ENCODE results near the gene SYTL3. TPM values are rescaled to one million over a fixed set of nuclear protein-coding genes. Genes with fewer than 3 reads are reported as not detected.
A peak's percentile ranks its signal among the peaks of the same experiment; 100 is the strongest.
"Not testable (repeated sequence)": the region's sequence is repeated elsewhere in the genome, so short reads cannot be mapped to it uniquely, and the experiment has no call there.

SYTL3 gene
- total RNA-seq, 1 experiment from 2014 or later: 17.5 TPM

DNA sequence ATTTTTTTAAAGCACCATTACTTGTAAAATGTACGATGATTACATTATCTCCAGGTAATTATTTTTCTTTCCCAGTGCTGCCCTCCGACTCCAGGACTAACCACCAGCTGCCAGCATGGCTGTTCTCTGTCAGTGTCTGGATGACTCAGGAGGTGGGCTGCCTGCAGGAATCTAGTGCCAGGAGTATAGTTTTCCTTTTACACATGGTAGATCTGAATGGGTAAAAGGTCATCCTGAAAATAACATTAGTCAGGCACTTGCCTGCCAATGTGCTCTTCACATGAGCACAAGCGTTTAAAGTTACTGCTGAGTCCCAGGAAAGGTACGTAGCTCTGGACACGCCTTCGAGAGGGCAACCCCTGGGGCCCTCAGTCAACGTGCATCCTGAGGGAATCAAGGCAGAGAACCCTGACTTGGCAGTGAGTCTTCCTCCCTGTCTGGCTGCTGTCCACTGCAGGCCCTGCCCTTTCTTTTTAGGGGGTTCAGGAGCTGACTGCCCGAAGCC is 7.7 kb upstream of the SYTL3 start:
- Histone ChIP-seq H3K4me3 (no peak overlapping the region; the same call in 1 of the 2 replicates), H3K36me3 (peaks cover 57% of the 10 kb centered on the region), H3K9me3 (replicated peaks) (no peaks in the 10 kb centered on the region; the same call in 1 of the 2 replicates), H3K4me1 (replicated peaks) (peaks cover 44% of the 10 kb centered on the region), H3K27ac (peak overlapping the region; percentile 37), H3K27me3 (replicated peaks) (no peaks in the 10 kb centered on the region)
- DNase-seq (ENCODE audit: low read depth in 1 of 2, low spot score in 2 of 2): peak; percentile 58 to 62

DNA sequence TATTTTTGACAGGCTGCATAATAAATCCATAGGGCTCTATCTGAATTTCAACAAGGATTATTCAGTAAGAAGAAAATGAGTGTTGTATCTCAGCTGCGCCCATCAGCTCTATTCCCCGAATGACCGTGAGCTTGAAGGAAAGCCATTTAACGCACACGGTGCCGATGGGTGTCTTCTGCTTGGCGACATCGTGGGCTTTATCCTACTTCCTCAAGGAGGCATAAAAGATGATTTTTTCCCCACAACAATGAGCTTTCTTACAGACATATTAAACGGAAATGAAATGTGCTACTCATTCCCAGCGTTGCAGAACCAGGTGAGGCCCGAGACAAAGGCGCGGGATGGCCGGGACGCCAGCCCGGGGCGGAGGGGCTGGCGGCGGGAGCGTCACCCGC is 6.0 kb upstream of the SYTL3 start:
- Histone ChIP-seq H3K9me3 (replicated peaks) (no peaks in the 10 kb centered on the region; the same call in 1 of the 2 replicates), H3K27me3 (replicated peaks) (no peaks in the 10 kb centered on the region), H3K4me3 (peak overlapping the region; percentile 97), H3K36me3 (peaks cover 45% of the 10 kb centered on the region), H3K4me1 (replicated peaks) (peaks cover 59% of the 10 kb centered on the region), H3K27ac (peak overlapping the region; percentile 94)
- peak in 1 of 2 experiments; percentile 26 for DNase-seq (ENCODE audit: low read depth in 1 of 2, low spot score in 2 of 2)

DNA sequence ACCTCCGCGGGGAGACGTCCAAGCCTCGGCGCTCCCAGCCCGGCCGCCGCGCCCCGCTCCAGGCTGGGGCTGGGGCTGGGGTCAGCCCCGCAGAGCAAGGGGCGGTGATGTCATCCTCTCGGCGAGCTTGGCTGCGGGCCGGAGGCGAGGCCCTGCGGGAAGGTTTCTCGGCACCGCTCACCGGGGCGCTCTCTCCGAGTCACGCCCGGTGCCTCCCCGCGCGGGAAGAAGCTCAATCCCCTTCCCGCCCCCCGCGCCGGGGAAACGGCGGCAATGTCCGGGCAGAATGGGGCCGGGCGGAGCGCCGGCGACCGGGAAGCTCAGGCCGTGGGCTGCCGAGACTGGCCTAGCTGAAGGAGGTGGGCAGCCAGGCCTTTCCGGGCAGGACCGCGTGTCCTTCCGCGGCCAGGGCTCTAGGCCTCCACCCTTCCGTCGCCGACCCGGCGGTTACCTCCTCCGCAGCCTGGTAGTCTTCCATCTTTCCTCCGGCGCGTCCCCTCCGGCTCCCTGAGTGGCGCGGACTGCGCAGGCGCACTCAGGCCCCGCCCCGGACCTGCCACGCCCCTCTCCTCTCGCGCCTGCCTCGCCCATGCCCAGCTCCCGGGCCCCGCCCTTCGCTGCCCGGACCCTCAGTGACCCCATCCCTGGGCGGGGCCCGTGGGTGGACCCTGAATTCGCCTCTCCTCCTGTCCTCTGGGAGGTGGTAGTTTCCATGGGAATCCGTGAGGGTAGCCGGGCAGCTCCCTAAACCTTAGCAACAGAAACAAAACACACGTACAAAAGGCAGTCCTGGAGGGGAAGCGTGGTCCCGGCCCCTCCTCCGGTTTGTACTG is 5.4 kb upstream of the SYTL3 start, which contains the start of gene DYNLT1:
DYNLT1 (minus strand) TSS at position 513 of the 833 bp plus-strand sequence; CDS start at position 478, 35 bp downstream.
- peak within 1 kb of the TSS; percentile 94 for H3K27ac ChIP-seq
- H3K27me3 ChIP-seq (replicated peaks): no peaks in the 10 kb centered on the region
- no peaks in the 10 kb centered on the region; the same call in 1 of the 2 replicates for H3K9me3 ChIP-seq (replicated peaks)
- DNase-seq (ENCODE audit: low read depth in 1 of 2, low spot score in 2 of 2): peak; percentile 96 to 98
- H3K4me1 ChIP-seq (replicated peaks): peaks cover 66% of the 10 kb centered on the region
- peak within 1 kb of the TSS; percentile 97 for H3K4me3 ChIP-seq
- peaks cover 39% of the 10 kb centered on the region for H3K36me3 ChIP-seq

DNA sequence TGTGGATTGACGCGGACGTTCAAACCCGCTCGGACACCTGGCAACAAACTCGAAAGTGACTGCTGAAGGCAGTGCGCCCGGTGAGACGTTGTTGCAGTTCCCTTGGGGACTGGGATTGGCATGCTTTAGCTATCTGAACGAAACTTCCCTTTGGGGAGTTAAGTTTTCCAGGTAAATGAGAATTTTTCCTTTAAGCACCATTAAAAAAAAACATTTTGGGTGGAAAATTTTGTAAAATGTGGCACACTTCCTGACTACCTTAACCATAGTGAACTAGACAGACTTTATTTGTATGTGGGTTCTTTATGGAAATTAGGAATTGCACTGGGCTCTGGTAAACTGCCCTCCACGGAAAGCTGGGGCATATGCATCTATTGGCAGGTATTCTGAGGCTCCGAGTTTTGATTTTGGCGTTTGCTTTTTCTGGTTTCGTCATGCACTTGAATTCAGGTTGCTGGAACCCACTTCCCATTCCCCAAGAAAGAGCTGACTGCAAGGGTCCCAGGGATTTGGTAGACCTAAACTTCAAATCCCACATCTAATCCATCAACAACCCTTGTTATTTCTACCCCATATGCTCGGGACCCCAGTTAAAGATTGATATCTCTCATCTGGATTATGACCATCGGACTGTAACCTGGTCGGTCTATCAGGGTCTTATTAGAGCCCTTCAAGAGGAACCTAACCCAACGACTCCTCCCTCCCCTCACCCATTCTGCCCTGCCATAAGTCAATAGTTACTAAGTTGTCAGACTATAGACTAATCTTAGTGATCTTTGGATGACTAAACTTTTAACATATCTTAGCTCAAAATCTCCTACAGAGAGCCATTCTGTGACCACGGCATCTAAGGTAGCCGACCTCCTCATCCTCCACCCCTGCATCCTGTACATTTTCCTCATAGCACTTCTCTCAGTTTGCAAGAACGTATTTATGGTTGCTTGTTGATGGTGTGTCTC is 4.5 kb upstream of the SYTL3 start:
- H3K4me1 ChIP-seq (replicated peaks): peaks cover 74% of the 10 kb centered on the region
- peaks cover 30% of the 10 kb centered on the region for H3K36me3 ChIP-seq
- H3K9me3 ChIP-seq (replicated peaks): no peaks in the 10 kb centered on the region; the same call in 1 of the 2 replicates
- no peaks in the 10 kb centered on the region for H3K27me3 ChIP-seq (replicated peaks)
- DNase-seq (ENCODE audit: low read depth in 1 of 2, low spot score in 2 of 2): peak in 1 of 2 experiments; percentile 23
- H3K4me3 ChIP-seq: peak overlapping the region; percentile 97
- peak overlapping the region; percentile 94 for H3K27ac ChIP-seq

DNA sequence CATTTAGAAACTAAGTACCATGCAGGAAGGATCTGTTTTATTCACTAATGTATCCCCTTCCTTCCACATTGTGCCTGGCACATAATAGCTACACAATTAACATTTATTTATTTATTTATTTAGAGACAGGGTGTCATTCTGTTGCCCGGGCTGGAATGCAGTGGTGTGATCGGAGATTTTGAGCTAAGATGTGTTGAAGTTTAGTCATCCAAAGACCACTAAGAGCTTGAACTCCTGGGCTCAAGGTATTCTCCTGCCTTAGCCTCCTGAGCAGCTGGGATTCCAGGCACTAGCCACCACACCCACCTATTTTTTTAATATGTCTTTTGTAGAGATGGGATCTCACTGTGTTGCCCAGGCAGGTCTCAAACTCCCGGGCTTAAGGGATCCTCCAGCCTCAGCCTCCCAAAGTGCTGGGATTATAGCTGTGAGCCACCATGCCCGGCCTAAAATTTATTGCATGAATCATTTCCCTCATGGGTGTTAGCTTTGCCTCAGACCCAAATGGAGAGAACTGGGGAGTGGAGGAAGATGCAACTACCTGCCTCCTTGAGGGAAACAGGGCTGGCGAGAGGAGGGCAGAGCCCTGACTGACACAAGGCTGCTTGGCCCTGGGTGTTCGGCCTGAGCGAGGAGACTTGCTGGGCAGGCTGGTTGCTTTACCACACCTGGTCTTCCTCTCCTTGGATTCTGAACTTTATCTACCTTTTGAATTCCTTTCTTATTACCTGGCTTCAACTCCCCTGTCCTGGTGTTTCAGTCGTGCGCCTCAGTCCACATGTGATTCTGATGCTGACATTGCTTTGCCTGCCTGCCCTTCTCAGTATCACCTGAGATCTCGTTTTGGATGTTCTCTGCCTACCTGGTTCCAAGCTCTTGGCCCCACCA is 3.6 kb upstream of the SYTL3 start:
- Histone ChIP-seq H3K36me3 (peaks cover 21% of the 10 kb centered on the region), H3K9me3 (replicated peaks) (no peaks in the 10 kb centered on the region; the same call in 1 of the 2 replicates), H3K4me1 (replicated peaks) (peaks cover 74% of the 10 kb centered on the region), H3K4me3 (no peak overlapping the region), H3K27me3 (replicated peaks) (no peaks in the 10 kb centered on the region), H3K27ac (no peak overlapping the region)
- DNase-seq (ENCODE audit: low read depth in 1 of 2, low spot score in 2 of 2): peak in 1 of 2 experiments; percentile 38

DNA sequence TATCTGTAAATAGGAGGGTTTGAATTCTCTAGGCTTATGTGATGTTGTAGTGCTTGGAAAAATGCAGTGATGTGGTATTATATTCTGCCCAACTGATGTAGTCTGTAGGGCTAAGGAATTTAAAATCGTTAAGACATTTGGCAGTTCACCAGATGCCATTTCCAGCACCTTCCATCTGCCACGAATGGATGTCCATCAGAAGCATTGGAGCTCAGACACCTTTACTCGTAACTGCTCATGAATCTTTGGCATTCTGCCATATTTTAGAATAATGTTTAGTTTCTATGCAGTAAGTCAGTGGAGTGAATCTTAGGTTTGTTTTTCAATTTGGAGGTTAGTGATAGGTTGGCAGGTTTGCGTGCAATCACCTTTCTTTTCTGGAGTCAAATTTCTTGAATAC is 2.4 kb upstream of the SYTL3 start:
- peak; percentile 15 to 23 for DNase-seq (ENCODE audit: low read depth in 1 of 2, low spot score in 2 of 2)
- no peaks in the 10 kb centered on the region for H3K27me3 ChIP-seq (replicated peaks)
- H3K9me3 ChIP-seq (replicated peaks): no peaks in the 10 kb centered on the region; the same call in 1 of the 2 replicates
- H3K27ac ChIP-seq: no peak overlapping the region
- no peak overlapping the region for H3K4me3 ChIP-seq
- peaks cover 63% of the 10 kb centered on the region for H3K4me1 ChIP-seq (replicated peaks)
- peaks cover 13% of the 10 kb centered on the region for H3K36me3 ChIP-seq

DNA sequence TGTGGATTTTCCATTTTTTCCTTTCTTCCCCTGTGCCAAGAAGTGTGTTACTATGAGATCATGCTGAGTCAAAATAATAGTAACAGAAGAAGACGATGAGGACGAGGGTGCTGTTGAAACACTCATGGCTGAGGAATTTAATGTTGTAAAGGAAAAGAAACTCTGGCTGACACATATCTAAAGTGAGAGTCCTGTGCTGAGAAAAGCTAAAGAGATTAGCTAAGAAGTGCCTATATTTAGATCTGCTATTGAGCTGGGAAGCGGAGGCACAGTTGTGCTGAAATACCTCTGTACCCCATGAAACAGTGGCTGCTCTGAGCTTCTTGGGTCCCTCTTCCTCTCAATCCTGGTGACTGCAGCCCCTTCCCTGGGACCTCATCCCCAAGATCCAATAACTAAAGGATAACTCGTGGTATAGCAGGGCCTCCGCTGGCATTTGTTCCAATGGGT is 1.1 kb upstream of the SYTL3 start:
- H3K36me3 ChIP-seq: peaks cover 11% of the 10 kb centered on the region
- H3K4me3 ChIP-seq: no peak overlapping the region
- H3K4me1 ChIP-seq (replicated peaks): peaks cover 62% of the 10 kb centered on the region
- DNase-seq (ENCODE audit: low read depth in 1 of 2, low spot score in 2 of 2): peak in 1 of 2 experiments; percentile 83
- H3K9me3 ChIP-seq (replicated peaks): no peaks in the 10 kb centered on the region; the same call in 1 of the 2 replicates
- peak overlapping the region; percentile 95 for H3K27ac ChIP-seq
- H3K27me3 ChIP-seq (replicated peaks): no peaks in the 10 kb centered on the region

DNA sequence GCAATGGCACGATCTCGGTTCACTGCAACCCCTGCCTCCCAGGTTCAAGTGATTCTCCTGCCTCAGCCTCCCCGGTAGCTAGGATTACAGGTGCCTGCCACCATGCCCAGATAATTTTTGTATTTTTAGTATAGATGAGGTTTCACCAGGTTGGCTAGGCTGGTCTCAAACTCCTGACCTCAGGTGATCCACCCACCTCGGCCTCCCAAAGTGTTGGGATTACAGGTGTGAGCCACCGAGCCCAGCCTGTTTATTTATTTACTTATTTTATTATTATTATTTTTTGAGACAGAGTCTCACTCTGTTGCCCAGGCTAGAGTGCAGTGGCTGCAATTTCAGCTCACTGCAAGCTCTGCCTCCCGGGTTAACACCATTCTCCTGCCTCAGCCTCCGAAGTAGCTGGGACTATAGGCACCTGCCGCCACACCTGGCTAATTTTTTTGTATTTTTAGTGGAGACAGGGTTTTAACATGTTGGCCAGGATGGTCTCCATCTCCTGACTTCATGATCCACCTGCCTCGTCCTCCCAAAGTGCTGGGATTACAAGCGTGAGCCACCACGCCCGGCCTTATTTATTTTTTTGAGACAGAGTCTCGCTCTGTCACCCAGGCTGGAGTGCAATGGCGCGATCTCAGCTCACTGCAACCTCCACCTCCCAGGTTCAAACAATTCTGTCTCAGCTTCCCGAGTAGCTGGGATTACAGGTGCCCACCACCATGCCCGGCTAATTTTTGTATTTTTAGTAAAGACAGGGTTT is 2.3 kb downstream of the SYTL3 start:
- not testable (repeated sequence) for H3K27ac ChIP-seq, H3K4me3 ChIP-seq
- DNase-seq (ENCODE audit: low read depth in 1 of 2, low spot score in 2 of 2): peak in 1 of 2 experiments; percentile 17

DNA sequence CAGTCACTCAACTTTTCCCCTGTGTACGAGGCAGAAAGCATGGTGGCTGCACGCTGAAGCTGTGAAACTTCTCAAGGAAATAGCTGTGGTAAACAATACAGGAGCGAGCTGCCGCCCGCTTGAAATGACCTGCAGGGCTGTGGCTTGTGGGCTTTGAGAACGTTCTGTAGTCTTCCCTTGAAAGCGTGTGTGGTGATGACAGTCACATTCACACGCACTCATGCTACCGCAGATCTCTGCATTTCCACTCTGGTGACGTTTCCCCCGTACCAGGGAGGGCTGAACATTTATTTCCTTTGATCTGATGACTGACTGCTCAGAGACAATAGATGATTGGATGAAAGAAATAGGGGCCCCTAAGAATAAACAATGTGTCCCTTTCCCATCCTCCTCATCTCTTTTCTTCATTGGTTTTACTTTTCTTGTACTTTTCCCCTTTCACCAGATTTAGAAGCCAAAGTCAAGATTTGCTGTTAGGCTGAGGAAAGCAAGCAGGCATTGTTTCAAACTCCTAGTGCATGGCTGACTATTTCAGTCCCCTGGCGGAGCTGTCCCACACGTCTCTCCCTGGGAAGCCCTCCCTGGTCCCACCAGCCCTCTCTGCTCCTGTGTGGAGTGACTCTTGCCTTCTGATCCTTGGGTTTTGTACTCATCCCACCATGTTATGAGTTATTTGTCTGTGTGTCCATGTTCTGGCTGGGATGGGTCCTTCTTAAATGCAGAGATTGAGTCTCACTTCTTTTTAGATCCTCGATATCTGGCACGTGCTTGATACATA is 3.9 kb downstream of the SYTL3 start:
- H3K4me3 ChIP-seq: no peak overlapping the region
- peak; percentile 94 to 95 for DNase-seq (ENCODE audit: low read depth in 1 of 2, low spot score in 2 of 2)
- peaks cover 65% of the 10 kb centered on the region for H3K4me1 ChIP-seq (replicated peaks)
- H3K9me3 ChIP-seq (replicated peaks): no peaks in the 10 kb centered on the region
- H3K27me3 ChIP-seq (replicated peaks): no peaks in the 10 kb centered on the region
- H3K36me3 ChIP-seq: peaks cover 8% of the 10 kb centered on the region
- peak overlapping the region; percentile 97 for H3K27ac ChIP-seq

More for the DNA sequence above, 2.3 kb downstream of the SYTL3 start:
- peaks cover 75% of the 10 kb centered on the region for H3K4me1 ChIP-seq (replicated peaks)
- not testable (repeated sequence) for H3K36me3 ChIP-seq; H3K9me3 ChIP-seq (replicated peaks); H3K27me3 ChIP-seq (replicated peaks)

DNA sequence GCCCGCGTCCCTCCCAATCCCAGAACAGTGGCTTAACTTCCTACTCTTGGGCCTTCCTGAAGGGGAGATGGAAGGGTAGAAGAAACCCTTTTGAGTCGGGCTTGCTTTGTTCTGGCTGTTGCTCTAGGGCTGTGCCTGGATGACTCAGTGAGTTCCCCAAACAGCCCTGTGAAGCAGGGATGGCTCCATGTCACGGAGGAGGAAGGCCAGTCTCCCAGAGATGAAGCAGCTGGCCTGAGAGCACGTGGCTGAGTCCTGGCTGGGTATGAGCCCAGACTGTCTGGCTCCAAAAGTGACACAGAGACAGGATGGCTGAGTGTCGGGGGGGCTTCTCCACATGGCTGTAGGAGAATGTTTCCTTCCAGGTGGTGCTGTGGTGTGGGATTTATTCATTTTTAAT is 4.6 kb downstream of the SYTL3 start:
- H3K9me3 ChIP-seq (replicated peaks): no peaks in the 10 kb centered on the region
- peak; percentile 92 to 95 for DNase-seq (ENCODE audit: low read depth in 1 of 2, low spot score in 2 of 2)
- H3K4me1 ChIP-seq (replicated peaks): peaks cover 58% of the 10 kb centered on the region
- H3K36me3 ChIP-seq: peaks cover 8% of the 10 kb centered on the region
- no peaks in the 10 kb centered on the region for H3K27me3 ChIP-seq (replicated peaks)
- H3K27ac ChIP-seq: peak overlapping the region; percentile 97
- H3K4me3 ChIP-seq: no peak overlapping the region

DNA sequence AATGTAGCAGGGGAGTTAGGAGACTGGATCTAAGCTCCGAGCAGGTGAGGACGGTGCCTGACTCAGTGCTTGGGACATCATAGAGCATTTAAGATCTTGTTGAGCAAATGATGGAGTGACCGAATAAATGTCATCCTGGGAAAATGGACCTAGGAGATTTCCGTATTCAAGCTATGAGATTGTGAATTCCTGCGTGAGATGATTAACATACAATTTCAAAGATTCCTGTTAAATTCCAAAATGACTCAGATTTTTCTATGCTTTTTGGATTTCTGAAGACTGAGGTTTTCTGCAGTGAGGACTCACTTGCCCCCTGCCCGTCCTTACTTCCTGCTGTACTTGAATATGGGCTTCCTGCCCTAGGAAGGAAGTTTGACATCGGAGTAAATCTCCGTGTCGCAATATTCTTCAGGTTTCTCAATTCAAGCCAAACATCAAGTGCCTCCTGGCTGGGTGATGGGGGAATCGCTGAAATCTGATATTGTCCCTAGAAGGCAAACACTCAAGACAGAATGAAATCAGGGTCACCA is 5.2 kb downstream of the SYTL3 start:
- H3K4me3 ChIP-seq: no peak overlapping the region
- peaks cover 53% of the 10 kb centered on the region for H3K4me1 ChIP-seq (replicated peaks)
- H3K27ac ChIP-seq: peak overlapping the region; percentile 97
- DNase-seq (ENCODE audit: low read depth in 1 of 2, low spot score in 2 of 2): no peak
- H3K9me3 ChIP-seq (replicated peaks): no peaks in the 10 kb centered on the region
- no peaks in the 10 kb centered on the region for H3K27me3 ChIP-seq (replicated peaks)
- H3K36me3 ChIP-seq: peaks cover 8% of the 10 kb centered on the region

All from SJSA1 (cell line).